ENCODE data around the gene C2CD2. TPM values are rescaled to one million over a fixed set of nuclear protein-coding genes. Genes with fewer than 3 reads are reported as not detected.

C2CD2 gene
- total RNA-seq, 1 experiment from 2014 or later: 9.8 TPM

GRCh38 chr21:41864311-41865001 lies 89.4 kb downstream of the C2CD2 start:
- Histone ChIP-seq H3K36me3 (replicated peaks; ENCODE audit: control insufficient read depth, insufficient read depth, low read length) (no peaks in the 10 kb centered on the region; the same call in 1 of the 2 replicates), H3K4me3 (ENCODE audit: insufficient read depth, low read depth, low read length) (no peak overlapping the region), H3K27me3 (ENCODE audit: control insufficient read depth, insufficient read depth, low read length) (no peaks in the 10 kb centered on the region)
- no peak for DNase-seq

GRCh38 chr21:41863439-41863740 lies 90.4 kb downstream of the C2CD2 start:
- no peak for DNase-seq
- peaks cover 2% of the 10 kb centered on the region for H3K36me3 ChIP-seq (replicated peaks; ENCODE audit: control insufficient read depth, insufficient read depth, low read length)
- no peak overlapping the region for H3K4me3 ChIP-seq (ENCODE audit: insufficient read depth, low read depth, low read length)
- no peaks in the 10 kb centered on the region for H3K27me3 ChIP-seq (ENCODE audit: control insufficient read depth, insufficient read depth, low read length)

GRCh38 chr21:41861987-41862386 lies 91.8 kb downstream of the C2CD2 start:
- Histone ChIP-seq H3K27me3 (ENCODE audit: control insufficient read depth, insufficient read depth, low read length) (no peaks in the 10 kb centered on the region), H3K4me3 (ENCODE audit: insufficient read depth, low read depth, low read length) (no peak overlapping the region), H3K36me3 (replicated peaks; ENCODE audit: control insufficient read depth, insufficient read depth, low read length) (peaks cover 2% of the 10 kb centered on the region)
- no peak for DNase-seq

- Histone ChIP-seq H3K4me3 (ENCODE audit: insufficient read depth, low read depth, low read length) (no peak overlapping the region), H3K36me3 (replicated peaks; ENCODE audit: control insufficient read depth, insufficient read depth, low read length) (peaks cover 2% of the 10 kb centered on the region), H3K27me3 (ENCODE audit: control insufficient read depth, insufficient read depth, low read length) (no peaks in the 10 kb centered on the region)
- no peak for DNase-seq
Observed at GRCh38 chr21:41861255-41861654, 92.6 kb downstream of the C2CD2 start.

GRCh38 chr21:41859297-41859980 lies 94.4 kb downstream of the C2CD2 start:
- Histone ChIP-seq H3K4me3 (ENCODE audit: insufficient read depth, low read depth, low read length) (no peak overlapping the region), H3K36me3 (replicated peaks; ENCODE audit: control insufficient read depth, insufficient read depth, low read length) (peaks cover 2% of the 10 kb centered on the region), H3K27me3 (ENCODE audit: control insufficient read depth, insufficient read depth, low read length) (no peaks in the 10 kb centered on the region)
- DNase-seq: no peak

GRCh38 chr21:41858466-41859296 lies 95.1 kb downstream of the C2CD2 start:
- peaks cover 3% of the 10 kb centered on the region for H3K36me3 ChIP-seq (replicated peaks; ENCODE audit: control insufficient read depth, insufficient read depth, low read length)

GRCh38 chr21:41857771-41858300 lies 96.0 kb downstream of the C2CD2 start:
- Histone ChIP-seq H3K36me3 (replicated peaks; ENCODE audit: control insufficient read depth, insufficient read depth, low read length) (peaks cover 3% of the 10 kb centered on the region), H3K27me3 (ENCODE audit: control insufficient read depth, insufficient read depth, low read length) (no peaks in the 10 kb centered on the region), H3K4me3 (ENCODE audit: insufficient read depth, low read depth, low read length) (no peak overlapping the region)
- no peak for DNase-seq

More at GRCh38 chr21:41858466-41859296, 95.1 kb downstream of the C2CD2 start:
- Histone ChIP-seq H3K4me3 (ENCODE audit: insufficient read depth, low read depth, low read length) (no peak overlapping the region), H3K27me3 (ENCODE audit: control insufficient read depth, insufficient read depth, low read length) (no peaks in the 10 kb centered on the region)
- no peak for DNase-seq

GRCh38 chr21:41856572-41856971 lies 97.2 kb downstream of the C2CD2 start:
- Histone ChIP-seq H3K4me3 (ENCODE audit: insufficient read depth, low read depth, low read length) (no peak overlapping the region), H3K27me3 (ENCODE audit: control insufficient read depth, insufficient read depth, low read length) (no peaks in the 10 kb centered on the region)
- no peak for DNase-seq

GRCh38 chr21:41854426-41854995 lies 99.3 kb downstream of the C2CD2 start:
- DNase-seq: no peak
- H3K27me3 ChIP-seq (ENCODE audit: control insufficient read depth, insufficient read depth, low read length): no peaks in the 10 kb centered on the region
- peaks cover 3% of the 10 kb centered on the region for H3K36me3 ChIP-seq (replicated peaks; ENCODE audit: control insufficient read depth, insufficient read depth, low read length)
- H3K4me3 ChIP-seq (ENCODE audit: insufficient read depth, low read depth, low read length): no peak overlapping the region

More at GRCh38 chr21:41856572-41856971, 97.2 kb downstream of the C2CD2 start:
- peaks cover 3% of the 10 kb centered on the region for H3K36me3 ChIP-seq (replicated peaks; ENCODE audit: control insufficient read depth, insufficient read depth, low read length)

GRCh38 chr21:41852929-41853320 lies 100.9 kb downstream of the C2CD2 start:
- H3K27me3 ChIP-seq (ENCODE audit: control insufficient read depth, insufficient read depth, low read length): no peaks in the 10 kb centered on the region
- no peak for DNase-seq
- H3K4me3 ChIP-seq (ENCODE audit: insufficient read depth, low read depth, low read length): no peak overlapping the region
- peaks cover 1% of the 10 kb centered on the region for H3K36me3 ChIP-seq (replicated peaks; ENCODE audit: control insufficient read depth, insufficient read depth, low read length)

GRCh38 chr21:41852151-41852928 lies 101.5 kb downstream of the C2CD2 start:
- no peak for DNase-seq
- Histone ChIP-seq H3K27me3 (ENCODE audit: control insufficient read depth, insufficient read depth, low read length) (no peaks in the 10 kb centered on the region), H3K4me3 (ENCODE audit: insufficient read depth, low read depth, low read length) (no peak overlapping the region), H3K36me3 (replicated peaks; ENCODE audit: control insufficient read depth, insufficient read depth, low read length) (peaks cover 1% of the 10 kb centered on the region)

GRCh38 chr21:41851090-41851790 lies 102.6 kb downstream of the C2CD2 start:
- Histone ChIP-seq H3K27me3 (ENCODE audit: control insufficient read depth, insufficient read depth, low read length) (no peaks in the 10 kb centered on the region), H3K36me3 (replicated peaks; ENCODE audit: control insufficient read depth, insufficient read depth, low read length) (peaks cover 1% of the 10 kb centered on the region)
- no peak for DNase-seq

GRCh38 chr21:41850085-41850484 lies 103.7 kb downstream of the C2CD2 start:
- DNase-seq: no peak
- H3K27me3 ChIP-seq (ENCODE audit: control insufficient read depth, insufficient read depth, low read length): no peaks in the 10 kb centered on the region
- H3K36me3 ChIP-seq (replicated peaks; ENCODE audit: control insufficient read depth, insufficient read depth, low read length): peaks cover 1% of the 10 kb centered on the region
- H3K4me3 ChIP-seq (ENCODE audit: insufficient read depth, low read depth, low read length): no peak overlapping the region

More at GRCh38 chr21:41851090-41851790, 102.6 kb downstream of the C2CD2 start:
- no peak overlapping the region for H3K4me3 ChIP-seq (ENCODE audit: insufficient read depth, low read depth, low read length)
